RCC 7860 (cell line): ENCODE measurements around the gene HMGCL.
A peak's percentile ranks its signal among the peaks of the same experiment; 100 is the strongest.
"Not testable (repeated sequence)": the region's sequence is repeated elsewhere in the genome, so short reads cannot be mapped to it uniquely, and the experiment has no call there.

ENCODE experiments used
- DNase-seq: peaks from one replicate; pipeline ENCODE4 v3.0.0-alpha.2; 2015; ENCODE audit warnings: low spot score
- FAIRE-seq: peaks from 2 replicates; lab custom pipeline; 2012; peaks lifted over from hg19 to GRCh38; lab: Jason Lieb, UNC

The HMGCL gene

DNA sequence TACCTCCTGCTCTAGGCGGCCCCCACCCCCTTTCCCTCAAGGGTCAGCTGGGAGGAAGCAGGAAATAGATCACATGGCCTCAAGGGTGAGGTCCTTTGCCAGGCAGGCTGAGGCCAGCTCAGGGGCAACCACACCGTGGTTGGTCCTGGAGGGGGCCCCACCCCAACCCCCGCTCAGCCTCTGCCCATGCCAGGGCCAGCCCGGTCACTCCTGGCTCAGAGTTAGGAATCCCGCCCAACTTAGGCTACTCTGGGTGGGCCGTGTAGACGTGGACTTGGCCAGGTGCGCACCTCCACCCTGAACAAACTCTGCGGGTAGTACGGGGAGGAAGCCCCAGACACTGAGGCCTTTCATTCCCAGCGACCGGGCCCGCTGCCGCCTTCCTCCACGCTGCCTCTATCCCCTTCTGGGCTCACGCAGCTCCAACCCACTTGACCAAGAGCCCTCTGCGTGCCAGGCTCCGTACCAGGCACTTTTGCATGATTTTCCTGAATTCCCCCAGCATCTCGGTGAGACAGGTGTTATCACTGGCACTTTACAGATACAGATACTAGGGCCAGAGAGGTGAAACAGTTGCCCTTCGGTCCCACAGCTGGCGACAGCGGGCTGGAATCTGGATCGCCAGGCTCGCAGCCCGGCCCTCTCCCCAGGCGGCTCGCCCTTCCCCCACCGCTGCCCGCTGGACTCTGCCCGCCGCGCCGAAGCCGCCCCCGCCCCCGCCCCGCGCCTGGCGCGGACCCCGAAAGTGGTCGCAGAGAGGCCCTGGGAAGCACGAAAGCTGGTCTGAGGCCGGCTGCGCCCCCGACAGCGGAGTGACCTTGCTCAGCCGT is 25.4 kb downstream of the HMGCL start:
- DNase-seq (peak; percentile 96), FAIRE-seq (peak; percentile 90)

DNA sequence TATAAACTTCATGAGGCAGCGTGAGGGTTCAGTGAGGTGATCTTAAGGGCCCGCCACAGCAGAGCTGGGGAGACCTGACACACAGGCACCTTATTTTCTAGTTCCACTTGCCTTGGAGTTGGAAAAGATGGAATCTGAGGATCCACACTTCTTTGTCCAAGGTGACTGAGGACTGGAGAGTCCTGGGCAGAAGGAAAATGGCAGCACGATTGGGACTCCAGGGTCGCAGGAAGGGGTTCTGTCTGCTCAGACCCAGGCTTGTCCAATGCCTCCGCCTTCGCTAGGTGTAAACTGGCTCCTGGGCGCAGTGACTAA is 26.0 kb downstream of the HMGCL start:
- FAIRE-seq = no peak

GRCh38 chr1:23798662-23799142 is 26.5 kb downstream of the HMGCL start:
- DNase-seq (no peak), FAIRE-seq (no peak)

More for the DNA sequence above, 26.0 kb downstream of the HMGCL start:
- DNase-seq = no peak

GRCh38 chr1:23797478-23798448 is 27.5 kb downstream of the HMGCL start:
- no peak for DNase-seq
- FAIRE-seq = no peak

GRCh38 chr1:23796466-23797271 is 28.6 kb downstream of the HMGCL start:
- DNase-seq (no peak), FAIRE-seq (no peak)

GRCh38 chr1:23795676-23796465 is 29.4 kb downstream of the HMGCL start:
- no peak for FAIRE-seq
- no peak for DNase-seq

DNA sequence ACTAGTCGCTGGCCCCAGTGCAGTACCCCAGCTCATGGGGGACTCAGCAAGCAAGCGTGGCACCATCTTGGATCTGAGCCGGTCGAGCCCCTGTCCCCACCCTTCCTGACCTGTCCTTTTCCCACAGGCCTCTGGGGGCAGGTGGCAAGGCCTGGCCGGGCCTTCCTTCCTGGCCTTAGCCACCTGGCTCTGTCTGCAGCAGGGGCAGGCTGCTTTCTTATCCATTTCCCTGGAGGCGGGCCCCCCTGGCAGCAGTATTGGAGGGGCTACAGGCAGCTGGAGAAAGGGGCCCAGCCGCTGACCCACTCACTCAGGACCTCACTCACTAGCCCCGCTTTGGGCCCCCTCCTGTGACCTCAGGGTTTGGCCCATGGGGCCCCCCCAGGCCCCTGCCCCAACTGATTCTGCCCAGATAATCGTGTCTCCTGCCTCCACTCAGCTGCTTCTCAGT is 30.5 kb downstream of the HMGCL start:
- not testable (repeated sequence) for FAIRE-seq, DNase-seq

DNA sequence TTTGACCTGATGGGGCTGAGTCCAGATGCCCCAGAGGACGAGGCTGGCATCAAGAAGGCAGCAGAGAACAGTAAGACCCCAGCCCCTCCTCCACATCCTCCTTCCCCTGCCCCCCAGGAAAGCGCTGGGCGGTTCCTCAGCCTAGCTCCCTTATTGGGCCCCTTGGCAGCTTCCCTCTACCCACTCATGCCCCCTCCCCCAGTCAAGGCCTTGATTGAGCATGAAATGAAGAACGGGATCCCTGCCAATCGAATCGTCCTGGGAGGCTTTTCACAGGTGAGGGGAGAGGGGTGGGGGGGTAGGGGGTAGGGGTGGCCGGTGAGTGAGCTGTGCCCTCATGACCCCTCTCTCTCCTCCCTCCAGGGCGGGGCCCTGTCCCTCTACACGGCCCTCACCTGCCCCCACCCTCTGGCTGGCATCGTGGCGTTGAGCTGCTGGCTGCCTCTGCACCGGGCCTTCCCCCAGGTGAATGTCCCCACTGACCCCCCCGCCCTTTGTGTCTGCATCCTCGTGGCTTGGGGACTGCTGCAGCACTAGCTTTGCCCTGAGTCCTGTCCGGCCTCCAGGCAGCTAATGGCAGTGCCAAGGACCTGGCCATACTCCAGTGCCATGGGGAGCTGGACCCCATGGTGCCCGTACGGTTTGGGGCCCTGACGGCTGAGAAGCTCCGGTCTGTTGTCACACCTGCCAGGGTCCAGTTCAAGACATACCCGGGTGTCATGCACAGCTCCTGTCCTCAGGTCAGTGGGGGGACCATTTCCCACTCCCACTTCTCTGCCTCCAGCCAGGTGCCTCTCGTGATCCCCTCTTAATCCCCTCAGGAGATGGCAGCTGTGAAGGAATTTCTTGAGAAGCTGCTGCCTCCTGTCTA is 31.1 kb downstream of the HMGCL start:
- FAIRE-seq (no peak), DNase-seq (no peak)

- FAIRE-seq = no peak
Observed at GRCh38 chr1:23793018-23793781, 32.0 kb downstream of the HMGCL start.

DNA sequence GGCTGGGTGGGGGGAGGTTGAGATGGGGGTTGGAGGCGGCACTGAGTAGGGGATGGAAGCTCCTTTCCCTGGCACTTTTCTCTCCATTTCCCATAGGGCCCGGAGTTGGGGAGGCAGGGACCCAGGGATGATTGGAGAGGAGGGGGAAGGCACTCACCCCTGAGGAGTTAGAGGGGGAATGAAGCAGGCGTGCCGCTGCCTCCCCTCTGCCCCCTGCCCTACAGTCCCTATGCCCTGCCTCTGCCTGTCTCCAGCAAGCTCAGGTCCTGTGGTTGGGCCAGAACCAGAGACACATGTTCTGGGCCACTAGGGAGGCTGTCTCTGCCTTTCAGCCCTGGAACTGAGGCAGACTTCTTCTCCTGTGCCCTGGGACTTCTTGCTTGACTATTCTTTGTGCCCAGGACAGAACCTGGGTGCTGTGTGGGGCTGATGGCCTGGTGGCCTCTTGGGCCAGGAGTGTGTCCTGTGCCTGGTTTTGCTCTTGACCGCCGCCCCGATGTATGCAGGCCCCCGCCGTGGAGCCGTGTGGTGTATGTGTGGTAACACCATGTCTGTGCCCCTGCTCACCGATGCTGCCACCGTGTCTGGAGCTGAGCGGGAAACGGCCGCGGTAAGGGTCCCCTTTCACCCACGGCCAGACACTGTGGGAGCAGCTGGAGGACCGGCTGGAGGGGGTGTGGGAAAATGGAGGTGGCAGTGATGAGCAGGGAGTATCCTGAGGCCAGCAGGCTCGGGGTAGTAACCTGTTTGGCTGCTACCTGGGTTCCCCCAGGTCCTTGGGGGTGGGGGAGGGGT is 32.9 kb downstream of the HMGCL start:
- FAIRE-seq = no peak
- DNase-seq = no peak

More at GRCh38 chr1:23793018-23793781, 32.0 kb downstream of the HMGCL start:
- DNase-seq = peak; percentile 39

- FAIRE-seq = no peak
Observed at GRCh38 chr1:23791516-23792047, 33.6 kb downstream of the HMGCL start.

GRCh38 chr1:23790696-23791515 is 34.3 kb downstream of the HMGCL start, which contains the start of gene LYPLA2:
Gene LYPLA2 (plus strand): TSS chr1:23791145. CDS start chr1:23792683, 1,538 bp downstream.
- peak; percentile 77 for DNase-seq
- peak; percentile 40 for FAIRE-seq

More at GRCh38 chr1:23791516-23792047, 33.6 kb downstream of the HMGCL start:
- DNase-seq = no peak

DNA sequence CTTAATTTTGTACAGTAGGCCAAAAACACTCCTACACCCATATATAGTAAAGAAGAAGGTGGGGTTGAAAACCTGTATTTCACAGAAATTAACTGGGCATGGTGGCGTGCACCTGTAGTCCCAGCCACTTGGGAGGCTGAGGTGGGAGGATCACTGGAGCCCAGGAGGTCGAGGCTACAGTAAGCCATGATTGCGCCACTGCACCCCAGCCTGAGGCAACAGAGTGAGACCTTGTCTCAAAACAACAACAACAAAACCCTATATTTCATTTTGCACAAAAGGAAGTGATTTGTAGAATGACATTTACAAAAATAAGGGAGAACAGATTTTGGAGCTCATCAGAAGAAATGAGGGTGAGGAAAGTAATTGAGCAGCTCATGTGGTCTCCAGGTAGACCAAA is 36.5 kb downstream of the HMGCL start:
- no peak for DNase-seq
- FAIRE-seq = no peak

DNA sequence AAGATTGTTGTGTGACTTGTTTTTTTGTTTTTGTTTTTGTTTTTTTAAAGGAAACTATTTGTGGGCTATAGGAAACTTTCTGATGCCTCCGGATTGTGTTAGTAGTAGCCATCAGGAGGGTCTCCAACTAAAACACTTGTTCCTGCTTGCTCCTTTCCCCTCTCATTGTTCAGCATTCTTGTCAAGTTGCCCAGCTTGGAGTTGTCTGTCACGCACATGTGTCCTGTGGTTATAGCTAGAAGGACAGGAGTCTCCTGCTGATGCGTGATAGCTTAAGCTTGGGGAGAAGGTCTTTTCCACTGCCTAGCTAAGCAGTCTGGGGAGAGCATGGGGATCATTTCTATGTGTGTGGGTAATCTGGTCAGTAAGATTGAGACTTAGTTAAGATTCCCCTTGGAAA is 37.5 kb downstream of the HMGCL start:
- FAIRE-seq = no peak
- DNase-seq = no peak

- no peak for FAIRE-seq
- no peak for DNase-seq
Observed at GRCh38 chr1:23784846-23785245, 40.4 kb downstream of the HMGCL start.

DNA sequence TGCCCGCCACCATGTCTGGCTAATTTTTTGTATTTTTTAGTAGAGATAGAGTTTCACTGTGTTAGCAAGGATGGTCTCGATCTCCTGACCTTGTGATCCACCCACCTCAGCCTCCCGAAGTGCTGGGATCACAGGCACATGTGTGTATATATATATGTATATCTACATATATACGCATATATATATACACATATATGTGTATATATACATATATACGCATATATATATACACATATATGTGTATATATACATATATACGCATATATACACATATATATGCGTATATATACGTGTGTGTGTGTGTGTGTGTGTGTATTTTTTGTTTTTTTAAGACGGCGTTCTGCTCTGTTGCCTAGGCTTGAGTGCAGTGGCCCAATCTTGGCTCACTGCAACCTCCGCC is 42.1 kb downstream of the HMGCL start:
- DNase-seq, FAIRE-seq: not testable (repeated sequence)
